Measurements from ENCODE around the gene PPP2R5B.
"Not testable (repeated sequence)": the region's sequence is repeated elsewhere in the genome, so short reads cannot be mapped to it uniquely, and the experiment has no call there.

The PPP2R5B gene

GRCh38 chr11:64967375-64967774 is 42.9 kb downstream of the PPP2R5B start:
- in situ Hi-C loops (cut with HindIII; ENCODE audit: low sequenced_read_pairs): no loop called here
- no peak for DNase-seq (ENCODE audit: low read depth, low spot score)
- no peak for TF ChIP-seq CTCF (IDR thresholded peaks at IDR 0.05; ENCODE audit: low read depth, low read length)
- H3K4me3 ChIP-seq (ENCODE audit: low read depth, low read length): no peak overlapping the region

DNA sequence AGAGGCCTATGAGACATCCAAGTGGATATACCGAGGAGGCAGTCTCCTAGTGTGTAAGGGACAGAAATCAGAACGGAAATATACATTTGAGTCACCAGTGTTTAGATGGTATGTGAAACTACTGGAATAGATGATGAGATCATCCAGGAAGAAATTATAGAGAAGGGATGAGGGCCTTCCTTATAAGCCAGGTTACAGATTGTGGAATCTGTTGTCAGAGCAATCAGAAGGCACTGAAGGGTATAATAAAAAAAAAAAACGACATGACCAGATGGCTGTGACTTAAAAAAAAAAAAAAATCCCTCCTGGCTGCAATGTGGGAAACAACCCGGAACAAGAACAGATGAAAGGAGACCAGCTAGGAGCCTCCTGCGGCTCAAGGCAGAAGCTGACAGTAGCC is 44.7 kb downstream of the PPP2R5B start:
- peak; percentile 29 for DNase-seq (ENCODE audit: low read depth, low spot score)
- in situ Hi-C loops (cut with HindIII; ENCODE audit: low sequenced_read_pairs): no loop called here
- no peak for TF ChIP-seq CTCF (IDR thresholded peaks at IDR 0.05; ENCODE audit: low read depth, low read length)
- H3K4me3 ChIP-seq (ENCODE audit: low read depth, low read length): no peak overlapping the region

- H3K4me3 ChIP-seq (ENCODE audit: low read depth, low read length): no peak overlapping the region
- DNase-seq (ENCODE audit: low read depth, low spot score): no peak
- in situ Hi-C loops (cut with HindIII; ENCODE audit: low sequenced_read_pairs): no loop called here
- TF ChIP-seq CTCF (IDR thresholded peaks at IDR 0.05; ENCODE audit: low read depth, low read length): no peak
Observed at GRCh38 chr11:64970731-64971151, 46.3 kb downstream of the PPP2R5B start.

DNA sequence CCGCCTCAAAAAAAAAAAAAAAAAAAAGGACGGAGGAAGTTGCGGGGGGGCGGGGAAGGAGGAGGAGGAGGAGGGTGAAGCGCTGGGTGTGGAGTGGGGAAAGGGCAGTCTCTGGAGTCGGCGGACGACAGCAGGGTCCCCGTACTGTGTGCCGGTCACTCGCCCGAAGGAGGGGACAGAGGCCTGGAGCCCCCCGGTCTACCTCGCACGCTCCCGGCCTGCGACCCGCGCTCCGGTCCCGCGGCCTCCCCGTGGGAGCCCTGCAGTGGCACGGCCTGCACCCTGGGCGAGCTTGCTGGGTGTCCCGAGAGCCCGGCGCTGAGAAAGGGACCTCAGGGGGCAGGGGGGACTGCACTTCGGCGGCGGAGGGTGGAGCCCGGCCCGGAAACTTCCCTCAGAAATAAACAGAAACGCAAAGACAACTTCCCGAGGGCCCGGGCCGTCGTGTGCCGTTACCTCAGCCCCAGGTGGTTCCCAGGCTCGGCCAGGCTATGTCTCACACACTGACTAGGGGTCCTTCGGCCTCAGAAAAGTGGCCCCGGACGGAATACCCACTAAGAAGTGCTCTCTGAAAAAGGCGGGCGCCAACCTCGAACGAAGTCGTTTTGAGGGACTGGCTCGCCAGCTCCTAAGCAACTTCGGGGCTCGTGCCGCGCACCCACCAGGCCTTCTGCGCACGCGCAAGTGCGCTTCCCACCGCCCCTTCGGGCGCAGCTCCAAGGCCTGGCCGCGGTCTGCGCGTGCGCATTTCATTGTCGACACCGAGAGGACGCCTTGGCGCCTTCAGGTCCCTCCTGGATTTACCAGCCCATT is 47.1 kb downstream of the PPP2R5B start, which contains the start of gene MAJIN:
Gene MAJIN, minus strand, starts transcription at position 688 of the 813 bp plus-strand sequence. CDS start 12,703 bp downstream, outside the sequence.
- DNase-seq (ENCODE audit: low read depth, low spot score): peak; percentile 62
- in situ Hi-C loops (cut with HindIII; ENCODE audit: low sequenced_read_pairs): no loop called here
- H3K4me3 ChIP-seq (ENCODE audit: low read depth, low read length): peak within 1 kb of the TSS; percentile 30
- no peak for TF ChIP-seq CTCF (IDR thresholded peaks at IDR 0.05; ENCODE audit: low read depth, low read length)

- no peak overlapping the region for H3K4me3 ChIP-seq (ENCODE audit: low read depth, low read length)
- in situ Hi-C loops (cut with HindIII; ENCODE audit: low sequenced_read_pairs): no loop called here
- DNase-seq (ENCODE audit: low read depth, low spot score): no peak
- no peak for TF ChIP-seq CTCF (IDR thresholded peaks at IDR 0.05; ENCODE audit: low read depth, low read length)
Observed at GRCh38 chr11:64974124-64974523, 49.6 kb downstream of the PPP2R5B start.

DNA sequence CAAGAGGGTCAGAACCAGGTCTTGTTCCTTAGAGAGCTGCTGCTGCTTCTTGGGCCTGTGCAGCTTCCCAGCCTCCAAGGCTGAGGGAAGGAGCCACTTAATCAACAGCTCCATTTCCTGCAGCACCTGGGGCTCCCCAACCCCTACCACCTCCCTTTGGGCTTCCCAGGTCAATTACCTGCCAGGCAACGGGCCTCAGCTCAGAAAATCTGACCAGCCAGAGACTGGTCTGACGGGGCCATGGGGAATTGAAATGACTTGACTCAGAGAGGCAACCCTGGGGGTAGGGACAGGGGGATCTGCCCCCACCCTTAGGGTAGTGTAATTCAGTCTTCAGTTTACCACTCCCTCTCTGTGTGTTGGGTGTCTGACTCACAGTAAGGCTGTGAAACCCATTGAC is 52.2 kb downstream of the PPP2R5B start:
- H3K4me3 ChIP-seq (ENCODE audit: low read depth, low read length): no peak overlapping the region
- DNase-seq (ENCODE audit: low read depth, low spot score): no peak
- no peak for TF ChIP-seq CTCF (IDR thresholded peaks at IDR 0.05; ENCODE audit: low read depth, low read length)
- in situ Hi-C loops (cut with HindIII; ENCODE audit: low sequenced_read_pairs): no loop called here

DNA sequence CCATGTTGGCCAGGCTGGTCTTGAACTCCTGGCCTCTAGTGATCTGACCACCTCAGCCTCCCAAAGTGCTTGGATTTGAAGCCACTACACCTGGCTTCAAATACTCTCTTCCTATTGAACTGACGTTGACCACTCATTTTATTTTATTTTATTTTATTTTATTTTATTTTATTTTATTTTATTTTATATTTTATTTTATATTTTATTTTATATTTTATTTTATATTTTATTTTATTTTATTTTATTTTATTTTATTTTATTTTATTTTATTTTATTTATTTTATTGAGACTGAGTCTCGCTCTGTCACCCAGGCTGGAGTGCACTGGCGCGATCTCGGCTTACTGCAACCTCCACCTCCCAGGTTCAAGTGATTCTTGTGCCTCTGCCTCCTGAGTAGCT is 58.9 kb downstream of the PPP2R5B start:
- DNase-seq (ENCODE audit: low read depth, low spot score); H3K4me3 ChIP-seq (ENCODE audit: low read depth, low read length); in situ Hi-C loops (cut with HindIII; ENCODE audit: low sequenced_read_pairs): not testable (repeated sequence)

Data from astrocyte of the spinal cord (primary cell).